MM.1S (cell line): ENCODE data around the gene RALGAPA2.

Experiments used
- EZH2 ChIP-seq: fragments of 300-600 bp; sonication (generic); optimal IDR thresholded peaks from 2 replicates; pipeline ENCODE3; 2017; ENCODE audit warnings: low read depth, mild to moderate bottlenecking, antibody characterized with exemption, low read length, mixed read lengths
- TF ChIP-seq, protein P1 (sequence below): fragments of 300-600 bp; sonication (generic); IDR thresholded peaks from 2 replicates; pipeline ENCODE4 v1.5.1; 2016; ENCODE audit warnings: antibody characterized with exemption, low read length, mixed read lengths

DNA sequence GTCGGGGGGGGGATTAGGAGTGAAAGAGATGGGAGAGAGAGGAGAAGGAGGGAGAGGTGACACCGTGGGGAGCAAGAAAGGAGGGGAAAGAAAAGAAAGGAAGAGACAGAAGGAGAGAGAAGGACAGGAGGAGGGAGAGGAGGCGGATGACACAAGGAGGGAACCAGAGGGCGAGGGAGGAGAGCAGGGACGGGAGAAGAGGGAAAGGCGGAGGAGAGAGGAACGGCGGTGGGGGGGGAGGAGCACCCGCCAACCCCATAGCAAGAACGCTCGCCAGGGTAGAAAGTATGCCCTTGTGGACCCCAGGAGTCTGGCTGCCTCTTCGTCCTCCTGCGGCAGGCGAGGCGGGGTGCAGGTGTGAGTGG lies 349.0 kb downstream of the RALGAPA2 start:
- no peak for TF ChIP-seq EZH2
- TF ChIP-seq, protein P1, sequence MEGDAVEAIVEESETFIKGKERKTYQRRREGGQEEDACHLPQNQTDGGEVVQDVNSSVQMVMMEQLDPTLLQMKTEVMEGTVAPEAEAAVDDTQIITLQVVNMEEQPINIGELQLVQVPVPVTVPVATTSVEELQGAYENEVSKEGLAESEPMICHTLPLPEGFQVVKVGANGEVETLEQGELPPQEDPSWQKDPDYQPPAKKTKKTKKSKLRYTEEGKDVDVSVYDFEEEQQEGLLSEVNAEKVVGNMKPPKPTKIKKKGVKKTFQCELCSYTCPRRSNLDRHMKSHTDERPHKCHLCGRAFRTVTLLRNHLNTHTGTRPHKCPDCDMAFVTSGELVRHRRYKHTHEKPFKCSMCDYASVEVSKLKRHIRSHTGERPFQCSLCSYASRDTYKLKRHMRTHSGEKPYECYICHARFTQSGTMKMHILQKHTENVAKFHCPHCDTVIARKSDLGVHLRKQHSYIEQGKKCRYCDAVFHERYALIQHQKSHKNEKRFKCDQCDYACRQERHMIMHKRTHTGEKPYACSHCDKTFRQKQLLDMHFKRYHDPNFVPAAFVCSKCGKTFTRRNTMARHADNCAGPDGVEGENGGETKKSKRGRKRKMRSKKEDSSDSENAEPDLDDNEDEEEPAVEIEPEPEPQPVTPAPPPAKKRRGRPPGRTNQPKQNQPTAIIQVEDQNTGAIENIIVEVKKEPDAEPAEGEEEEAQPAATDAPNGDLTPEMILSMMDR, result no peak
